ENCODE data around the gene PPP1R3A. TPM values are rescaled to one million over a fixed set of nuclear protein-coding genes. Genes with fewer than 3 reads are reported as not detected.

Gene PPP1R3A
- total and polyA plus RNA-seq, 2 of the 8 experiments (the other 6 are each of a cell fraction or from before 2014, with no cell fraction given) = not detected

DNA sequence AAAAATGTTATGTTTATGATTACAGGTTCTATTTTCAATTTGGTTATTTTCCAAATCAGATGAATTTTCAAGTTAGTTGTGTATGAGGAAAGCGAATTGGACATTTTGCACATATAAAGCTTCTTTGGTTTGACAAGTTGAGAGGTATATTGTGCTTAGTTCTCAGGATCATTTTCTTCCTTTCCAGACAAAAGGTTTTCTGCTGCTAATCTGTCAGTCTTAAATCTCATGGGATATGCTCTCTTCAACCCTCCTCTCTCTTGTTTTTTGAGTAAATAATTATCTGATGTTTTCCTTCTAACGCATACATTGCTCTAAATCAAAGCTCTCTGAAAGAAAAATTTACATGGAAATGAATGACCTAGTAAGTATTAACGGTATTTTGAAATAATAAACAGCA, 77.9 kb downstream of the PPP1R3A start:
- Histone ChIP-seq H2BK15ac (ENCODE audit: low read length) (no peak overlapping the region), H3K27ac (ENCODE audit: low read depth, low read length) (no peak overlapping the region), H3K4me2 (ENCODE audit: insufficient read depth in 1 of 2, low read depth in 2 of 2, low read length in 2 of 2) (no peak overlapping the region), H3K27me3 (replicated peaks in 1 of 4; ENCODE audit: control insufficient read depth in 3 of 4, extremely low read depth in 1 of 4, insufficient read depth in 3 of 4, low read length in 3 of 4) (no peaks in the 10 kb centered on the region), H3K23me2 (ENCODE audit: low read depth, low read length) (no peaks in the 10 kb centered on the region), H3K79me2 (ENCODE audit: control insufficient read depth in 1 of 2, insufficient read depth in 2 of 2, low read length in 2 of 2) (no peaks in the 10 kb centered on the region), H4K8ac (ENCODE audit: extremely low read depth, insufficient read depth, low read length) (no peak overlapping the region), H4K5ac (ENCODE audit: insufficient read length, low read depth, low read length) (no peak overlapping the region), H2AK5ac (ENCODE audit: low read depth, low read length) (no peak overlapping the region), H3K4ac (replicated peaks; ENCODE audit: insufficient read length, low read depth, low read length) (no peak overlapping the region), H2BK12ac (ENCODE audit: low read depth, low read length) (no peak overlapping the region), H4K20me1 (replicated peaks in 1 of 2; ENCODE audit: control insufficient read depth in 1 of 2, insufficient read depth in 2 of 2, low read length in 2 of 2) (no peaks in the 10 kb centered on the region), H4K91ac (replicated peaks; ENCODE audit: insufficient read length, low read length) (no peak overlapping the region), H2BK5ac (ENCODE audit: low read depth, low read length) (no peak overlapping the region), H3K56ac (replicated peaks; ENCODE audit: insufficient read length, low read depth, low read length) (no peak overlapping the region), H3K18ac (ENCODE audit: extremely low read depth, low read length) (no peak overlapping the region), H3K79me1 (ENCODE audit: low read depth, low read length) (no peaks in the 10 kb centered on the region), H3K9ac (replicated peaks in 1 of 4; ENCODE audit: extremely low read depth in 1 of 4, low read depth in 3 of 4, low read length in 3 of 4) (no peak overlapping the region), H3K36me3 (ENCODE audit: control insufficient read depth in 2 of 4, insufficient read depth in 4 of 4, low read length in 3 of 4) (no peaks in the 10 kb centered on the region), H3K4me3 (ENCODE audit: extremely low read depth in 1 of 4, insufficient read depth in 2 of 4, low read depth in 3 of 4, low read length in 4 of 4) (no peak overlapping the region), H2BK20ac (ENCODE audit: low read length) (no peak overlapping the region), H2BK120ac (replicated peaks; ENCODE audit: low read depth, low read length) (no peak overlapping the region), H3K9me3 (ENCODE audit: insufficient read depth in 2 of 2, low read depth in 1 of 2, low read length in 1 of 2) (no peaks in the 10 kb centered on the region), H3K23ac (ENCODE audit: insufficient read length) (no peak overlapping the region), H3K4me1 (replicated peaks in 1 of 4; ENCODE audit: control insufficient read depth in 3 of 4, insufficient read depth in 4 of 4, low read length in 3 of 4) (no peaks in the 10 kb centered on the region), H3K14ac (ENCODE audit: insufficient read length) (no peak overlapping the region), H2AFZ (ENCODE audit: low read length) (no peak overlapping the region)
- FAIRE-seq (no peak), DNase-seq (ENCODE audit: low read depth in 1 of 2, low spot score in 2 of 2) (no peak)
- no peak for TF ChIP-seq RFX5 (IDR thresholded peaks at IDR 0.05; ENCODE audit: borderline replicate concordance, low read depth, low read length)
- 96% methylated on average over 3 of the region's 3 CpGs; no CpG with 5 or more reads in 1 of the 2 experiments for WGBS, 2 experiments (ENCODE audit: extremely low coverage in 1 of 2, insufficient coverage in 1 of 2, insufficient read length in 1 of 2, insufficient replicate concordance in 2 of 2, low coverage in 1 of 2, low lambda C conversion rate in 2 of 2, missing lambda C conversion rate in 1 of 2)
- ChIA-PET POLR2A (ENCODE audit: partially characterized antibody) (no interaction called here), CTCF (ENCODE audit: partially characterized antibody) (no interaction called here)
